Cardiac muscle cell (in vitro differentiated cells and primary cell): ENCODE measurements around the gene RELL1. TPM values are rescaled to one million over a fixed set of nuclear protein-coding genes. Genes with fewer than 3 reads are reported as not detected.
A peak's percentile ranks its signal among the peaks of the same experiment; 100 is the strongest.

Experiments used
- DNase-seq, 2 donors: peaks; one replicate each; pipeline versions ENCODE4 v3.0.0 to v3.0.0-alpha.2; 2010 to 2017; ENCODE audit warnings: low read depth in 1 of 2, low spot score in 1 of 2
- H3K27ac ChIP-seq: fragments of 200-600 bp; sonication (generic); 2 replicates; pipeline ENCODE4 v1.5.1; 2016
- H3K27me3 ChIP-seq: fragments of 200-600 bp; sonication (generic); 2 replicates; pipeline ENCODE4 v1.6.0; 2016; ENCODE audit warnings: control low read depth
- H3K36me3 ChIP-seq: fragments of 200-600 bp; sonication (generic); 2 replicates; pipeline ENCODE4 v1.5.1; 2016; ENCODE audit warnings: control low read depth
- H3K4me1 ChIP-seq: fragments of 200-600 bp; sonication (generic); 2 replicates; pipeline ENCODE4 v1.8.1; 2017; ENCODE audit warnings: low read depth, mild to moderate bottlenecking, mixed run types
- H3K4me3 ChIP-seq: fragments of 200-600 bp; sonication (generic); 2 replicates; pipeline ENCODE4 v1.5.1; 2016; ENCODE audit warnings: mild to moderate bottlenecking
- H3K9me3 ChIP-seq: fragments of 200-600 bp; sonication (generic); 2 replicates; pipeline ENCODE4 v1.5.1; 2017; ENCODE audit warnings: low read depth, mild to moderate bottlenecking, control low read depth
- polyA plus RNA-seq: library from polyadenylated mRNA; unstranded; fragments of >200 nt; fragmentation: Nextera tagmentation; extraction: Ambion mirVana; gene quantifications from 2 replicates; pipeline ENCODE4 v1.2.1, GENCODE V29; 2016
- total RNA-seq: library from RNA; depleted of rRNA; stranded (reverse); fragments of >200 nt; gene quantifications from 2 replicates; pipeline ENCODE4 v1.2.3, GENCODE V29; 2016
- TF ChIP-seq, protein P1 (sequence below): IDR thresholded peaks from 2 replicates; pipeline ENCODE4 v1.5.1; 2012; ENCODE audit warnings: low read depth, mild to moderate bottlenecking, low read length

The RELL1 gene
- total and polyA plus RNA-seq, 2 experiments from 2014 or later: 4.4 to 22.2 TPM

DNA sequence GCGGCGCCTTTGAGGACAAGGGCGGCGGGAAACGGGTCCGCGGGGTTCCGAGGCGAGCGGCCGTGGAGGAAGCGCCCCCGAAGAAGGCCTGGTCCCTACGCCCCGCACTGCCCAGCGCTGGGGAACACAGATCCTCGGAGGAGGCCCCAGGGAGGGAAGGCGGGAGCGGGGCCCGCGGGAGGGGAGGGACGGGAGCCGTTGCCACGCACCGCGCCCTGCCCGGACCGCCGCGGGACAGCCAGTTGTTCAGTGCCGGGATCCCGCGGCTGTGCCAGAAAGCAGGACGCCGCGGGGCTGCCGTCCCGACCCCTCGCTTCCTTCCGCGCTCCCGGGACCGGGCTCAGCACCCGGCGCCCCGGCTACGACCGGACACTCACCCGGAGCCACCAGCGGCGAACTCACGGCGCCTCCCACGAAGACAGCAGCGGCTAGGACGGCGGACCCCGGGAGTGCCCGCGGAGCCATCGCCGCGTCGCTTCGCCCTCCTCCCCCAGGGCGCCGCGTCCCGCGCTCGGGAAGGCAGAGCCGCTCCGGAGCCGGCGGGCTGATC is 278 bp downstream of the RELL1 start:
- H3K27me3 ChIP-seq: no peaks in the 10 kb centered on the region
- no peaks in the 10 kb centered on the region for H3K9me3 ChIP-seq
- peak overlapping the region; percentile 74 for H3K27ac ChIP-seq
- DNase-seq: peak; percentile 46 to 66
- no peaks in the 10 kb centered on the region for H3K4me1 ChIP-seq
- H3K4me3 ChIP-seq: peak overlapping the region; percentile 86
- no peaks in the 10 kb centered on the region for H3K36me3 ChIP-seq
- TF ChIP-seq, protein P1, sequence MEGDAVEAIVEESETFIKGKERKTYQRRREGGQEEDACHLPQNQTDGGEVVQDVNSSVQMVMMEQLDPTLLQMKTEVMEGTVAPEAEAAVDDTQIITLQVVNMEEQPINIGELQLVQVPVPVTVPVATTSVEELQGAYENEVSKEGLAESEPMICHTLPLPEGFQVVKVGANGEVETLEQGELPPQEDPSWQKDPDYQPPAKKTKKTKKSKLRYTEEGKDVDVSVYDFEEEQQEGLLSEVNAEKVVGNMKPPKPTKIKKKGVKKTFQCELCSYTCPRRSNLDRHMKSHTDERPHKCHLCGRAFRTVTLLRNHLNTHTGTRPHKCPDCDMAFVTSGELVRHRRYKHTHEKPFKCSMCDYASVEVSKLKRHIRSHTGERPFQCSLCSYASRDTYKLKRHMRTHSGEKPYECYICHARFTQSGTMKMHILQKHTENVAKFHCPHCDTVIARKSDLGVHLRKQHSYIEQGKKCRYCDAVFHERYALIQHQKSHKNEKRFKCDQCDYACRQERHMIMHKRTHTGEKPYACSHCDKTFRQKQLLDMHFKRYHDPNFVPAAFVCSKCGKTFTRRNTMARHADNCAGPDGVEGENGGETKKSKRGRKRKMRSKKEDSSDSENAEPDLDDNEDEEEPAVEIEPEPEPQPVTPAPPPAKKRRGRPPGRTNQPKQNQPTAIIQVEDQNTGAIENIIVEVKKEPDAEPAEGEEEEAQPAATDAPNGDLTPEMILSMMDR: no peak

DNA sequence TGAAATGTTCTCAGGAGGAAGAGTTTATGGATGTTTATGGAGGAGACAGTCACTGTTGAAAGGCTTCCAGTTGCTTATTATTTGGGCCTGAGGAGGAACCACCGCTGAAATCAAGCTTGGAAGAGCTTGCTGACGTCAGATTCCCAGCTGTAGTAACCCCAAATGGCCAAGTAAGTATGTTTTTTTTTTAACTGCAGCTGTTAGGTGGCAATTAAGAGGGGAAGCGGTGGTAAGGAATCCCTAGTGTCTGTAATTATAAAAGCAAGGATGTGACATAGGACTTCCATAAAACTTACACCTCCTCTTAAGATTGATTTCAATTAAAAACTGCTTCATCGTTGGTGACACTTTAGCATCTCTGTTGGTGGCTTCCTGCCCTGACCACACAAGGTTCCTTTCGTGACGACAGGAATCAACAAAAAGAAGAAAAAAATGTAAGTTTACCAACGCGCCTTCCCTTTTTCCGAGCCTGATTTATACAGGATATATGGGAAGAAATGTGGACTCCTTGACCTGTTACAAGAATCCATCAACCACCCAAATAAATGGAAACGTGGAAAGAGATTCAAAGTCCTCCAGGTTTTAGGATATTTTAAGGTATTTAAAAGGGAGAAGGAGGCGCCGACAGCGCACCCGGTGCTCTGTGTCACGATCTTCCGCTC is 884 bp downstream of the RELL1 start:
- TF ChIP-seq, protein P1: no peak
- Histone ChIP-seq H3K36me3 (no peaks in the 10 kb centered on the region), H3K4me3 (peak overlapping the region; percentile 86), H3K9me3 (no peaks in the 10 kb centered on the region), H3K27ac (no peak overlapping the region), H3K4me1 (no peaks in the 10 kb centered on the region), H3K27me3 (no peaks in the 10 kb centered on the region)
- peak in 1 of 2 donors; percentile 62 for DNase-seq

- no peak overlapping the region for H3K4me3 ChIP-seq
- no peaks in the 10 kb centered on the region for H3K27me3 ChIP-seq
- H3K9me3 ChIP-seq: no peaks in the 10 kb centered on the region
- TF ChIP-seq, protein P1: no peak
- no peak overlapping the region for H3K27ac ChIP-seq
- DNase-seq: no peak
- H3K4me1 ChIP-seq: no peaks in the 10 kb centered on the region
- no peaks in the 10 kb centered on the region for H3K36me3 ChIP-seq
Measured at GRCh38 chr4:37684154-37684553, 2.0 kb downstream of the RELL1 start.

GRCh38 chr4:37682701-37683401 is 3.3 kb downstream of the RELL1 start:
- no peaks in the 10 kb centered on the region for H3K36me3 ChIP-seq
- H3K27ac ChIP-seq: no peak overlapping the region
- TF ChIP-seq, protein P1: peak; percentile 6
- H3K27me3 ChIP-seq: no peaks in the 10 kb centered on the region
- DNase-seq: no peak
- H3K4me3 ChIP-seq: no peak overlapping the region
- H3K9me3 ChIP-seq: no peaks in the 10 kb centered on the region
- no peaks in the 10 kb centered on the region for H3K4me1 ChIP-seq

DNA sequence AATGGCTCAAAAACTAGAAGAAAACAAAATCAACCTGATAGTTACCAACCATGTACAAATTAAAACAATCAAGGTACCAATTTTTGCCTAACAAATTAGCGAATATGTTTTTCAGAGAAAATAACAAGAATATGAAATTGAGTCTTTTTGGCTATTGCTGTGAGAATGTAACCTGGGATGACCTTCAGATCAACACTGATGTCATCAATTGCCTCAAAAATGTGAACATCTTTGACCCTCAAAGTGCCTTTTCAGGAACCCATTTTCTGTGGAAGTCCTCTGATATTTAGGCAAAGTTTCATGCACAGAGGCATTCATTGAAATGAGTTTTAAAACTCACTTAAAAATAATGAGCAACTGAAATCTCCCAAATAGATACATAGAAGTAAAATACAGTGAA is 6.1 kb downstream of the RELL1 start:
- no peak for DNase-seq
- Histone ChIP-seq H3K4me3 (no peak overlapping the region), H3K36me3 (no peaks in the 10 kb centered on the region), H3K4me1 (no peaks in the 10 kb centered on the region), H3K27ac (no peak overlapping the region), H3K9me3 (no peaks in the 10 kb centered on the region), H3K27me3 (no peaks in the 10 kb centered on the region)
- TF ChIP-seq, protein P1: no peak
